A549 (cell line): ENCODE measurements around the gene CPNE4.

Source experiments
- ESRRA ChIP-seq: fragments of 150-350 bp; IDR thresholded peaks from 2 replicates; pipeline ENCODE4 v1.6.1; 2014; ENCODE audit warnings: mild to moderate bottlenecking, low read length, borderline replicate concordance
- JUN ChIP-seq, 2 experiments: fragments of >200 bp; sonication (Bioruptor Twin); formaldehyde crosslinking; IDR thresholded peaks; 2 replicates in 1 of 2; 3 replicates in 1 of 2; pipeline ENCODE4 v1.6.1; 2016 to 2017
- POLR2A ChIP-seq: IDR thresholded peaks from 2 replicates; pipeline ENCODE4 v1.6.1; 2012; ENCODE audit warnings: mild to moderate bottlenecking, low read length
- RAD21 ChIP-seq, 2 experiments: fragments of >200 bp in 1 of 2; sonication (Bioruptor Twin) in 1 of 2; formaldehyde crosslinking in 1 of 2; IDR thresholded peaks in 1 of 2; conservative IDR thresholded peaks in 1 of 2; 2 replicates in 1 of 2; 3 replicates in 1 of 2; pipeline ENCODE4 v1.6.1; 2012 to 2018; ENCODE audit warnings: inconsistent platforms in 1 of 2
- ZSCAN20 ChIP-seq: fragments of 250-450 bp; sonication (Bioruptor Pico); IDR thresholded peaks from 2 replicates; pipeline ENCODE4 v1.8.0; 2022; ENCODE audit warnings: mild to moderate bottlenecking, moderate library complexity
- TF ChIP-seq, protein P1 (sequence below): fragments of >200 bp; sonication (Bioruptor Twin); formaldehyde crosslinking; IDR thresholded peaks from 3 replicates; pipeline ENCODE4 v1.5.1; 2016
- TF ChIP-seq, protein P2 (sequence below): fragments of 450-650 bp; IDR thresholded peaks from 2 replicates; pipeline ENCODE4 v1.6.1; 2014; ENCODE audit warnings: antibody characterized with exemption

DNA sequence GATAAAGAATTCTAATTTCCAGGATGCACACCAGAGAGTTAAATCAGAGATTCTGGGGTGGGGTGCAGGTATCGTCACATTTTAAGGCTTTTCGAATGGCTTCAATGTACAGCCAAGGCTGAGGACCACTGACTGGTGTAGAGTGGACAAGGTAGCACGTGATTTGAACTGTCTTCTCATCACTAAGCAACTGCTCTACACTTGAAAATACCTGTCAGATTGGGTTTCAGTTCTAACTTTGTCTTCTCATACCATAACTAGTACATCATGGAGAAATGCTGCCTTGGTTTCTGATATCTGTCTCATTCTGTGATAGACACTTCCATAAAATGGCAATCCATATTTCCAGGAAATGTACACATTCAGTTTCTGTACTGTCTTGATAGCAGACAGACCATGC is 474.0 kb downstream of the CPNE4 start:
- no peak for TF ChIP-seq JUN (IDR thresholded peaks at IDR 0.05)
- no peak for TF ChIP-seq POLR2A
- TF ChIP-seq, protein P1, sequence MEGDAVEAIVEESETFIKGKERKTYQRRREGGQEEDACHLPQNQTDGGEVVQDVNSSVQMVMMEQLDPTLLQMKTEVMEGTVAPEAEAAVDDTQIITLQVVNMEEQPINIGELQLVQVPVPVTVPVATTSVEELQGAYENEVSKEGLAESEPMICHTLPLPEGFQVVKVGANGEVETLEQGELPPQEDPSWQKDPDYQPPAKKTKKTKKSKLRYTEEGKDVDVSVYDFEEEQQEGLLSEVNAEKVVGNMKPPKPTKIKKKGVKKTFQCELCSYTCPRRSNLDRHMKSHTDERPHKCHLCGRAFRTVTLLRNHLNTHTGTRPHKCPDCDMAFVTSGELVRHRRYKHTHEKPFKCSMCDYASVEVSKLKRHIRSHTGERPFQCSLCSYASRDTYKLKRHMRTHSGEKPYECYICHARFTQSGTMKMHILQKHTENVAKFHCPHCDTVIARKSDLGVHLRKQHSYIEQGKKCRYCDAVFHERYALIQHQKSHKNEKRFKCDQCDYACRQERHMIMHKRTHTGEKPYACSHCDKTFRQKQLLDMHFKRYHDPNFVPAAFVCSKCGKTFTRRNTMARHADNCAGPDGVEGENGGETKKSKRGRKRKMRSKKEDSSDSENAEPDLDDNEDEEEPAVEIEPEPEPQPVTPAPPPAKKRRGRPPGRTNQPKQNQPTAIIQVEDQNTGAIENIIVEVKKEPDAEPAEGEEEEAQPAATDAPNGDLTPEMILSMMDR, result no peak
- TF ChIP-seq, protein P2, sequence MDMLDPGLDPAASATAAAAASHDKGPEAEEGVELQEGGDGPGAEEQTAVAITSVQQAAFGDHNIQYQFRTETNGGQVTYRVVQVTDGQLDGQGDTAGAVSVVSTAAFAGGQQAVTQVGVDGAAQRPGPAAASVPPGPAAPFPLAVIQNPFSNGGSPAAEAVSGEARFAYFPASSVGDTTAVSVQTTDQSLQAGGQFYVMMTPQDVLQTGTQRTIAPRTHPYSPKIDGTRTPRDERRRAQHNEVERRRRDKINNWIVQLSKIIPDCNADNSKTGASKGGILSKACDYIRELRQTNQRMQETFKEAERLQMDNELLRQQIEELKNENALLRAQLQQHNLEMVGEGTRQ, result no peak
- no peak for TF ChIP-seq RAD21 (conservative IDR thresholded peaks at IDR 0.05 in 1 of 2, IDR thresholded peaks at IDR 0.05 in 1 of 2)
- no peak for TF ChIP-seq ESRRA
- no peak for TF ChIP-seq ZSCAN20
